K562 (cell line): ENCODE results near the gene NALCN. TPM values are rescaled to one million over a fixed set of nuclear protein-coding genes. Genes with fewer than 3 reads are reported as not detected.

Experiments
- ATAC-seq: fragments of 200-7000 bp; cut with Tn5 transposase; 3 replicates; pipeline ENCODE4 v1.9.1; 2020; ENCODE audit warnings: moderate library complexity
- BruUV-seq: library from RNA; stranded (reverse); fragments of 400-500 nt; replicated peaks from 2 replicates; lab custom pipeline; 2021; lab: Mats Ljungman, UMichigan
- CTCF ChIA-PET: fragments of 300-600 bp; formaldehyde crosslinking; extraction: SDS; loops from one replicate; lab custom pipeline; 2021; ENCODE audit warnings: low intra/inter-chr PET ratio; lab: Yijun Ruan, JAX
- POLR2A ChIA-PET: fragments of 300-600, 350-650 bp; sonication (Branson Sonifier 250); formaldehyde crosslinking; extraction: SDS; loops from one replicate; lab custom pipeline; 2021; ENCODE audit warnings: antibody characterized with exemption, inconsistent platforms; lab: Yijun Ruan, JAX
- DNase-seq, 4 experiments: peaks; one replicate each; pipeline versions ENCODE4 v3.0.0 to v3.0.0-alpha.2; 2011 to 2018; ENCODE audit warnings: low spot score in 3 of 4, mixed read lengths in 3 of 4; ENCODE audit errors: extremely low read depth in 1 of 4
- FAIRE-seq: peaks from 2 replicates; lab custom pipeline; 2011; peaks lifted over from hg19 to GRCh38; lab: Jason Lieb, UNC
- H2AFZ ChIP-seq: 2 replicates; pipeline ENCODE4 v1.6.0; 2011; ENCODE audit warnings: low read depth, low read length, control low read depth, inconsistent platforms
- H3K27ac ChIP-seq: fragments of 200-600 bp; 3 replicates; pipeline ENCODE4 v1.8.0; 2011; ENCODE audit warnings: low read depth, mild to moderate bottlenecking, control low read depth, inconsistent platforms, low read length, moderate library complexity, mixed read lengths; ENCODE audit errors: extremely low read depth
- H3K27me3 ChIP-seq, 2 experiments: fragments of 300-600 bp in 1 of 2; 2 replicates in 1 of 2; 3 replicates in 1 of 2; pipeline versions ENCODE4 v1.6.0 to v1.8.0; 2011; ENCODE audit warnings: inconsistent platforms in 2 of 2, low read length in 2 of 2, mild to moderate bottlenecking in 1 of 2, mixed read lengths in 1 of 2, moderate library complexity in 1 of 2; ENCODE audit not compliant: control insufficient read depth in 2 of 2, insufficient read depth in 2 of 2
- H3K36me3 ChIP-seq: fragments of 300-600 bp; 3 replicates; pipeline ENCODE4 v1.8.0; 2011; ENCODE audit warnings: mild to moderate bottlenecking, low read length, inconsistent platforms; ENCODE audit not compliant: control insufficient read depth, insufficient read depth
- H3K4me1 ChIP-seq, 2 experiments: fragments of 200-600 bp in 1 of 2; replicated peaks in 1 of 2; 2 replicates in 1 of 2; 3 replicates in 1 of 2; pipeline versions ENCODE4 v1.5.1 to v1.8.0; 2011; ENCODE audit warnings: inconsistent platforms in 2 of 2, low read length in 2 of 2, mild to moderate bottlenecking in 1 of 2, mixed read lengths in 1 of 2, moderate library complexity in 1 of 2; ENCODE audit not compliant: control insufficient read depth in 2 of 2, insufficient read depth in 2 of 2
- H3K4me2 ChIP-seq: 2 replicates; pipeline ENCODE4 v1.6.1; 2011; ENCODE audit warnings: low read length, control low read depth, inconsistent platforms, mixed read lengths; ENCODE audit not compliant: insufficient read depth
- H3K4me3 ChIP-seq: fragments of 200-600 bp; sonication (generic), shearing (Covaris generic); 2 replicates; pipeline ENCODE4 v1.5.1; 2016; ENCODE audit warnings: control low read depth, inconsistent platforms
- H3K79me2 ChIP-seq: fragments of 200-600 bp; 3 replicates; pipeline ENCODE4 v1.8.0; 2011; ENCODE audit warnings: low read length, inconsistent platforms; ENCODE audit not compliant: control insufficient read depth, insufficient read depth
- H3K9ac ChIP-seq, 2 experiments: 2 replicates each; pipeline versions ENCODE4 v1.6.0 to v1.6.1; 2011; ENCODE audit warnings: low read depth in 2 of 2, low read length in 2 of 2, control low read depth in 1 of 2, inconsistent platforms in 1 of 2, mild to moderate bottlenecking in 1 of 2, mixed read lengths in 1 of 2; ENCODE audit not compliant: insufficient read depth in 1 of 2
- H3K9me1 ChIP-seq: one replicate; pipeline ENCODE4 v1.6.0; 2011; ENCODE audit warnings: inconsistent platforms, mild to moderate bottlenecking, low read length, moderate library complexity; ENCODE audit not compliant: control insufficient read depth, insufficient read depth
- H3K9me3 ChIP-seq: replicated peaks from 2 replicates; pipeline ENCODE4 v1.5.1; 2011; ENCODE audit warnings: low read depth, low read length, inconsistent platforms; ENCODE audit not compliant: control insufficient read depth, insufficient read depth
- H4K20me1 ChIP-seq: replicated peaks from 2 replicates; pipeline ENCODE4 v1.6.1; 2011; ENCODE audit warnings: low read length, inconsistent platforms, mixed read lengths; ENCODE audit not compliant: control insufficient read depth, insufficient read depth
- BRF1 ChIP-seq: IDR thresholded peaks from 3 replicates; pipeline ENCODE4 v1.6.1; 2011; ENCODE audit warnings: borderline replicate concordance, mild to moderate bottlenecking; ENCODE audit not compliant: insufficient read length; ENCODE audit errors: extremely low read depth
- ZNF124 ChIP-seq: sonication (generic); formaldehyde crosslinking; IDR thresholded peaks from 2 replicates; pipeline ENCODE4 v1.8.1; 2022; ENCODE audit warnings: missing genetic modification reagents
- ZNF407 ChIP-seq: fragments of 450-650 bp; IDR thresholded peaks from 2 replicates; pipeline ENCODE4 v1.6.1; 2016; ENCODE audit warnings: low read depth
- WGBS: fragments of 100-300 bp; shearing (Covaris generic); methylation state at CpG from one replicate; pipeline ENCODE4 v1.1.6; 2016; ENCODE audit warnings: low coverage, mixed read lengths; ENCODE audit not compliant: insufficient coverage; ENCODE audit errors: missing lambda C conversion rate; 5-methylcytosine and 5-hydroxymethylcytosine counted together
- in situ Hi-C: fragments of 300-500 bp; cut with MboI; formaldehyde crosslinking; loops from 4 replicates; pipeline ENCODE4 v1.15.0; 2018; ENCODE audit warnings: inconsistent platforms, mixed read lengths
- intact Hi-C: fragments of 100-400 bp; cut with micrococcal nuclease; formaldehyde crosslinking; loops from 2 replicates; pipeline ENCODE4 v1.14.2; 2022
- polyA plus RNA-seq, 8 experiments: library from polyadenylated mRNA; depleted of rRNA in 4 of 8; stranded (reverse) in 5 of 8; unstranded in 3 of 8; fragments of >200 nt; fragmentation: Nextera tagmentation in 2 of 8; fragmentation: Illumina TruSeq in 1 of 8; extraction: Ambion mirVana in 2 of 8; extraction: Trizol in 1 of 8; gene quantifications; 2 replicates each; pipeline versions ENCODE4 v1.2.1 to v1.2.3, GENCODE V29; 2011 to 2014; ENCODE audit warnings: inconsistent platforms in 1 of 8, missing spikeins in 1 of 8
- total RNA-seq, 7 experiments: library from RNA; depleted of rRNA in 6 of 7; stranded (reverse); fragments of >200 nt in 6 of 7; fragmentation: Illumina TruSeq in 2 of 7; extraction: Trizol in 2 of 7; gene quantifications; 2 replicates each; pipeline versions ENCODE4 v1.2.1 to v1.2.3, GENCODE V29; 2011 to 2021; ENCODE audit warnings: low replicate concordance in 1 of 7

NALCN gene
- total and polyA plus RNA-seq, 9 of the 15 experiments (the other 6 are each of a cell fraction or from before 2014, with no cell fraction given): not detected

- TF ChIP-seq ZNF407: no peak
Observed at GRCh38 chr13:101170306-101170705, 246.0 kb downstream of the NALCN start (continued).

GRCh38 chr13:101157261-101157660 is 259.0 kb downstream of the NALCN start:
- H2AFZ ChIP-seq: no peak overlapping the region
- H3K79me2 ChIP-seq: no peaks in the 10 kb centered on the region
- H3K36me3 ChIP-seq: no peaks in the 10 kb centered on the region
- intact Hi-C loops (no loop called here), in situ Hi-C loops (no loop called here)
- no peaks in the 10 kb centered on the region for H4K20me1 ChIP-seq
- WGBS: 0% methylated on average over 1 of the region's 1 CpG
- no peak overlapping the region for H3K4me3 ChIP-seq
- no peaks in the 10 kb centered on the region for H3K4me1 ChIP-seq
- FAIRE-seq: no peak
- no peaks in the 10 kb centered on the region for H3K27me3 ChIP-seq
- no peaks in the 10 kb centered on the region for H3K9me3 ChIP-seq
- BruUV-seq: no TSS peak
- H3K9ac ChIP-seq: no peak overlapping the region
- no peak for ATAC-seq
- CTCF ChIA-PET: no interaction called here
- H3K4me2 ChIP-seq: no peak overlapping the region
- DNase-seq: no peak
- no peak overlapping the region for H3K27ac ChIP-seq
- H3K9me1 ChIP-seq: no peaks in the 10 kb centered on the region
- POLR2A ChIA-PET: no interaction called here
- TF ChIP-seq ZNF124 (CRISPR knock-in tag) (no peak), BRF1 (no peak)
